OCI-LY7 (cell line): Measurements from ENCODE around the gene KCNH1. TPM values are rescaled to one million over a fixed set of nuclear protein-coding genes. Genes with fewer than 3 reads are reported as not detected.

Experiments used
- BruUV-seq: library from RNA; stranded (reverse); fragments of 400-500 nt; replicated peaks from 2 replicates; lab custom pipeline; 2021; lab: Mats Ljungman, UMichigan
- CTCF ChIA-PET: fragments of 300-600 bp; sonication (Branson Sonifier 250); formaldehyde crosslinking; loops from one replicate; lab custom pipeline; 2022; ENCODE audit warnings: antibody characterized with exemption; ENCODE audit not compliant: unreplicated experiment; lab: Charles Lee
- POLR2A ChIA-PET: fragments of 300-600 bp; sonication (Branson Sonifier 250); formaldehyde crosslinking; loops from one replicate; lab custom pipeline; 2022; ENCODE audit warnings: antibody characterized with exemption; lab: Charles Lee
- DNase-seq: peaks from one replicate; pipeline ENCODE4 v3.0.0-alpha.2; 2015; ENCODE audit warnings: low spot score
- H2AFZ ChIP-seq: fragments of 200-600 bp; sonication (generic), shearing (Covaris generic); 2 replicates; pipeline ENCODE4 v1.6.1; 2014; ENCODE audit warnings: mild to moderate bottlenecking, antibody characterized with exemption, low read length, moderate library complexity
- H3K27ac ChIP-seq: fragments of 200-600 bp; sonication (generic); 2 replicates; pipeline ENCODE4 v1.5.1; 2014; ENCODE audit warnings: mixed run types, low read depth, mild to moderate bottlenecking, moderate library complexity, low read length, inconsistent platforms; ENCODE audit not compliant: poor library complexity, severe bottlenecking
- H3K36me3 ChIP-seq: fragments of 200-600 bp; sonication (generic); 2 replicates; pipeline ENCODE4 v1.6.1; 2014; ENCODE audit warnings: mild to moderate bottlenecking, antibody characterized with exemption, low read length, moderate library complexity, mixed read lengths; ENCODE audit not compliant: insufficient read depth
- H3K4me1 ChIP-seq: fragments of 200-600 bp; sonication (generic); 2 replicates; pipeline ENCODE4 v1.5.1; 2014; ENCODE audit warnings: mild to moderate bottlenecking, low read length; ENCODE audit not compliant: insufficient read depth, poor library complexity, severe bottlenecking
- H3K4me2 ChIP-seq: fragments of 200-600 bp; sonication (generic); 2 replicates; pipeline ENCODE4 v1.6.1; 2014; ENCODE audit warnings: mild to moderate bottlenecking, low read length
- H3K4me3 ChIP-seq: fragments of 200-600 bp; sonication (generic); 2 replicates; pipeline ENCODE4 v1.5.1; 2014; ENCODE audit warnings: mild to moderate bottlenecking, low read depth, low read length; ENCODE audit not compliant: poor library complexity, severe bottlenecking
- H3K79me2 ChIP-seq: fragments of 200-600 bp; sonication (generic); 2 replicates; pipeline ENCODE4 v1.6.1; 2016; ENCODE audit warnings: low read depth, mild to moderate bottlenecking, low read length, moderate library complexity, mixed read lengths; ENCODE audit not compliant: insufficient read depth
- H3K9me2 ChIP-seq: fragments of 200-600 bp; sonication (generic); 2 replicates; pipeline ENCODE4 v1.6.1; 2016; ENCODE audit warnings: mild to moderate bottlenecking, low read length, mixed read lengths; ENCODE audit not compliant: insufficient read depth
- H3K9me3 ChIP-seq: fragments of 200-600 bp; sonication (generic); 2 replicates; pipeline ENCODE4 v1.6.1; 2014; ENCODE audit warnings: mild to moderate bottlenecking, mixed run types, low read length, mixed read lengths
- H4K20me1 ChIP-seq: fragments of 200-600 bp; sonication (generic); 2 replicates; pipeline ENCODE4 v1.6.1; 2014; ENCODE audit warnings: mild to moderate bottlenecking, antibody characterized with exemption, low read length, moderate library complexity, mixed read lengths; ENCODE audit not compliant: insufficient read depth
- EZH2phosphoT487 ChIP-seq: fragments of 200-600 bp; sonication (generic); IDR thresholded peaks from 2 replicates; pipeline ENCODE4 v1.6.1; 2018; ENCODE audit warnings: low read depth, borderline replicate concordance, mild to moderate bottlenecking, mixed run types, antibody characterized with exemption, low read length, moderate library complexity, mixed read lengths
- intact Hi-C: fragments of 100-400 bp; cut with micrococcal nuclease; formaldehyde crosslinking; loops from one replicate; pipeline ENCODE4 v1.10.0; 2022; ENCODE audit not compliant: unreplicated experiment
- total RNA-seq, 2 experiments: library from RNA; depleted of rRNA in 1 of 2; stranded (reverse); fragments of >200 nt in 1 of 2; shearing (Covaris generic) in 1 of 2; gene quantifications; 2 replicates each; pipeline ENCODE4 v1.2.3, GENCODE V29; 2014 to 2022
- TF ChIP-seq, protein P1 (sequence below): fragments of 200-600 bp; sonication (generic); conservative IDR thresholded peaks from 2 replicates; pipeline ENCODE4 v1.5.1; 2014; ENCODE audit warnings: mild to moderate bottlenecking, antibody characterized with exemption, low read length, moderate library complexity, mixed read lengths

KCNH1 gene
- total RNA-seq, 2 experiments from 2014 or later = not detected

DNA sequence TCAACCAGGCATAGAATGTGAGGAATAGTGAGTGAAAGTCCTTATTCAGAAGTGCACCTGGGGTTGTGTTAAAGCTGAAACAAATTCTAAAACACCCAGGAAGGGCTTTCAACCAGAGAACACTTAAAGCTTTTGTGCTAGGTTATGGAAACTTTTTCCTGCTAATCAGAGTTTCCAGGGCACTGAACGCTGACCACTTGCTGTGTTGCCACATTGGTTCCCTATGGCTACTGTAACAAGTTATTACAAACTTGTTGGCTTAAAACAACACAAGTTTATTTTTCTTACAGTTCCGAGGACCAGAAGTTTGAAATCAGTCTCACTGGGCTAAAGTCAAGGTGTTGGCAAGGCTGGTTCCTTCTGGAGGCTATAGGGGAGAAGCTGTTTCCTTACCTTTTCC lies 504.7 kb downstream of the KCNH1 start:
- intact Hi-C loops = no loop called here

DNA sequence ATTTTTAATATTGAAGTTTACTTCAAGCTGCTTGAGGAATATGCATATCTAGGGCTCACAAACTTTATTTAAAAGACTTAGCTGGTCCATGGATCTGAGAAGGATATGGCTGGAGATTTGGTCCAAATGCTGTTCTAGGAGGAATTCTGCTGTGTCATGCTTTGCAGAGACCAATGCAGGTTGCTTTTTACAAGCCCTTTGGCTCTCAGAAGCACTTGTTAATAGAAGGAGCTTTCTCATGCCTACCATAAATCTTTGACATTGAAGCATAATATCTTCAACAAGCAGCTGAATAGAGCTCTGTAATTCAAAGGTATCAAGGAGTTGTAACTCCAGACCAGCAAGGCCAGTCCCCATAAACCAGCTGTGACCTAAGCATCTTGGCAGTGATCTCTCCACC lies 506.2 kb downstream of the KCNH1 start:
- Histone ChIP-seq H2AFZ (no peak overlapping the region), H4K20me1 (no peaks in the 10 kb centered on the region), H3K36me3 (no peaks in the 10 kb centered on the region), H3K9me2 (no peaks in the 10 kb centered on the region), H3K79me2 (no peaks in the 10 kb centered on the region), H3K27ac (no peak overlapping the region), H3K4me2 (no peak overlapping the region), H3K9me3 (no peaks in the 10 kb centered on the region), H3K4me1 (no peaks in the 10 kb centered on the region), H3K4me3 (no peak overlapping the region)
- POLR2A ChIA-PET = no interaction called here
- intact Hi-C loops = no loop called here
- DNase-seq = no peak
- TF ChIP-seq, protein P1, sequence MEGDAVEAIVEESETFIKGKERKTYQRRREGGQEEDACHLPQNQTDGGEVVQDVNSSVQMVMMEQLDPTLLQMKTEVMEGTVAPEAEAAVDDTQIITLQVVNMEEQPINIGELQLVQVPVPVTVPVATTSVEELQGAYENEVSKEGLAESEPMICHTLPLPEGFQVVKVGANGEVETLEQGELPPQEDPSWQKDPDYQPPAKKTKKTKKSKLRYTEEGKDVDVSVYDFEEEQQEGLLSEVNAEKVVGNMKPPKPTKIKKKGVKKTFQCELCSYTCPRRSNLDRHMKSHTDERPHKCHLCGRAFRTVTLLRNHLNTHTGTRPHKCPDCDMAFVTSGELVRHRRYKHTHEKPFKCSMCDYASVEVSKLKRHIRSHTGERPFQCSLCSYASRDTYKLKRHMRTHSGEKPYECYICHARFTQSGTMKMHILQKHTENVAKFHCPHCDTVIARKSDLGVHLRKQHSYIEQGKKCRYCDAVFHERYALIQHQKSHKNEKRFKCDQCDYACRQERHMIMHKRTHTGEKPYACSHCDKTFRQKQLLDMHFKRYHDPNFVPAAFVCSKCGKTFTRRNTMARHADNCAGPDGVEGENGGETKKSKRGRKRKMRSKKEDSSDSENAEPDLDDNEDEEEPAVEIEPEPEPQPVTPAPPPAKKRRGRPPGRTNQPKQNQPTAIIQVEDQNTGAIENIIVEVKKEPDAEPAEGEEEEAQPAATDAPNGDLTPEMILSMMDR = no peak
- TF ChIP-seq EZH2phosphoT487 = no peak
- BruUV-seq = no TSS peak
- CTCF ChIA-PET = no interaction called here

More for the DNA sequence above, 504.7 kb downstream of the KCNH1 start:
- no peaks in the 10 kb centered on the region for H3K9me3 ChIP-seq
- ChIA-PET POLR2A (no interaction called here), CTCF (no interaction called here)
- BruUV-seq = no TSS peak
- no peak overlapping the region for H3K27ac ChIP-seq
- no peak overlapping the region for H2AFZ ChIP-seq
- H4K20me1 ChIP-seq = no peaks in the 10 kb centered on the region
- H3K36me3 ChIP-seq = no peaks in the 10 kb centered on the region
- no peaks in the 10 kb centered on the region for H3K79me2 ChIP-seq
- TF ChIP-seq, protein P1 = no peak
- no peak for TF ChIP-seq EZH2phosphoT487
- no peak for DNase-seq
- no peak overlapping the region for H3K4me3 ChIP-seq
- no peak overlapping the region for H3K4me2 ChIP-seq
- no peaks in the 10 kb centered on the region for H3K9me2 ChIP-seq
- no peaks in the 10 kb centered on the region for H3K4me1 ChIP-seq

Other genes with a start within 250 kb of the KCNH1 start
- 32.3 and 34.8 TPM in 2 replicates for gene RCOR3, start 125.2 kb upstream of the KCNH1 start, total RNA-seq (2014; rRNA removed; shearing (Covaris generic))
- gene RCOR3, start 125.2 kb upstream of the KCNH1 start, total RNA-seq (2022) = 62.3 and 79.7 TPM in 2 replicates
- 23.0 and 24.2 TPM in 2 replicates for gene TRAF5, start 192.7 kb upstream of the KCNH1 start, total RNA-seq (2014; rRNA removed; shearing (Covaris generic))
- 54.4 and 61.1 TPM in 2 replicates for gene TRAF5, start 192.7 kb upstream of the KCNH1 start, total RNA-seq (2022)